ENCODE measurements around the gene GALNT17. TPM values are rescaled to one million over a fixed set of nuclear protein-coding genes. Genes with fewer than 3 reads are reported as not detected.
"Not testable (repeated sequence)": the region's sequence is repeated elsewhere in the genome, so short reads cannot be mapped to it uniquely, and the experiment has no call there.

GALNT17 gene
- total RNA-seq, 1 donor from 2014 or later = 0.36 TPM

- no peak for ATAC-seq
Observed at GRCh38 chr7:71236230-71237105, 104.5 kb downstream of the GALNT17 start.

- no peak for ATAC-seq
Observed at GRCh38 chr7:71237945-71238344, 106.0 kb downstream of the GALNT17 start.

GRCh38 chr7:71238581-71239295 lies 106.8 kb downstream of the GALNT17 start:
- ATAC-seq = no peak

GRCh38 chr7:71239586-71240268 lies 107.8 kb downstream of the GALNT17 start:
- no peak for ATAC-seq

- no peak for ATAC-seq
Observed at GRCh38 chr7:71243736-71244410, 111.9 kb downstream of the GALNT17 start.

GRCh38 chr7:71245038-71245437 lies 113.1 kb downstream of the GALNT17 start:
- no peak for ATAC-seq

- no peak for ATAC-seq
Observed at GRCh38 chr7:71251706-71252105, 119.8 kb downstream of the GALNT17 start.

GRCh38 chr7:71254751-71255150 lies 122.8 kb downstream of the GALNT17 start:
- ATAC-seq = no peak

- no peak for ATAC-seq
Observed at GRCh38 chr7:71255537-71256178, 123.7 kb downstream of the GALNT17 start.

- ATAC-seq = no peak
Observed at GRCh38 chr7:71261066-71261465, 129.1 kb downstream of the GALNT17 start.

GRCh38 chr7:71262834-71263233 lies 130.9 kb downstream of the GALNT17 start:
- ATAC-seq = not testable (repeated sequence)

GRCh38 chr7:71264005-71264404 lies 132.1 kb downstream of the GALNT17 start:
- ATAC-seq = no peak

- ATAC-seq = no peak
Observed at GRCh38 chr7:71266912-71267311, 135.0 kb downstream of the GALNT17 start.

GRCh38 chr7:71267734-71268469 lies 136.0 kb downstream of the GALNT17 start:
- no peak for ATAC-seq

- no peak for ATAC-seq
Observed at GRCh38 chr7:71270558-71270957, 138.6 kb downstream of the GALNT17 start.

- no peak for ATAC-seq
Observed at GRCh38 chr7:71271203-71271602, 139.3 kb downstream of the GALNT17 start.

- ATAC-seq = no peak
Observed at GRCh38 chr7:71272509-71273490, 140.9 kb downstream of the GALNT17 start.

- no peak for ATAC-seq
Observed at GRCh38 chr7:71278257-71278656, 146.3 kb downstream of the GALNT17 start.

- ATAC-seq = no peak
Observed at GRCh38 chr7:71281261-71281660, 149.3 kb downstream of the GALNT17 start.

GRCh38 chr7:71283802-71284201 lies 151.9 kb downstream of the GALNT17 start:
- ATAC-seq = no peak

Data from esophagus mucosa (tissue), 1 donor.